GM12878 (cell line): ENCODE results near the gene SYNPR. TPM values are rescaled to one million over a fixed set of nuclear protein-coding genes. Genes with fewer than 3 reads are reported as not detected.

Source experiments
- ATAC-seq: fragments of 200-7000 bp; cut with Tn5 transposase; 3 replicates; pipeline ENCODE4 v1.9.1; 2020; ENCODE audit warnings: mild to moderate bottlenecking, moderate library complexity
- BruUV-seq: library from RNA; stranded (reverse); fragments of 400-500 nt; replicated peaks from 2 replicates; lab custom pipeline; 2021; lab: Mats Ljungman, UMichigan
- CTCF ChIA-PET: fragments of 300-600 bp; sonication (Branson Sonifier 250); formaldehyde crosslinking; extraction: SDS; loops from one replicate; lab custom pipeline; 2021; ENCODE audit warnings: inconsistent platforms; lab: Yijun Ruan, JAX
- POLR2A ChIA-PET: fragments of 350-600 bp; formaldehyde crosslinking; extraction: SDS; loops from one replicate; lab custom pipeline; 2021; ENCODE audit warnings: inconsistent platforms; lab: Charles Lee
- RAD21 ChIA-PET: fragments of 300-600 bp; sonication (Branson Sonifier 250); formaldehyde crosslinking; loops from one replicate; lab custom pipeline; 2023; ENCODE audit warnings: antibody characterized with exemption; ENCODE audit not compliant: unreplicated experiment; lab: Charles Lee
- SMC1A ChIA-PET: fragments of 300-600 bp; sonication (Branson Sonifier 250); formaldehyde crosslinking; loops from one replicate; lab custom pipeline; 2023; ENCODE audit not compliant: unreplicated experiment, uncharacterized antibody; lab: Charles Lee
- DNase-seq: peaks from one replicate; pipeline ENCODE4 v3.0.0-alpha.2; 2011; ENCODE audit warnings: low read depth, low spot score
- FAIRE-seq: peaks from 3 replicates; lab custom pipeline; 2011; peaks lifted over from hg19 to GRCh38; lab: Jason Lieb, UNC
- H2AFZ ChIP-seq: 2 replicates; pipeline ENCODE4 v1.6.0; 2011; ENCODE audit warnings: low read depth, low read length, control low read depth; ENCODE audit not compliant: control insufficient read depth
- H3K27ac ChIP-seq: 2 replicates; pipeline ENCODE4 v1.5.1; 2011; ENCODE audit warnings: control low read depth; ENCODE audit not compliant: control insufficient read depth, insufficient read depth
- H3K27me3 ChIP-seq, 2 experiments: replicated peaks in 1 of 2; 2 replicates each; pipeline versions ENCODE4 v1.6.0 to v1.6.1; 2011; ENCODE audit warnings: low read length in 1 of 2; ENCODE audit not compliant: control insufficient read depth in 2 of 2, insufficient read depth in 2 of 2
- H3K36me3 ChIP-seq, 2 experiments: 2 replicates each; pipeline ENCODE4 v1.5.1; 2011; ENCODE audit warnings: low read length in 1 of 2; ENCODE audit not compliant: control insufficient read depth in 2 of 2, insufficient read depth in 2 of 2
- H3K4me1 ChIP-seq: 2 replicates; pipeline ENCODE4 v1.6.1; 2011; ENCODE audit warnings: mild to moderate bottlenecking, low read length, moderate library complexity, mixed read lengths; ENCODE audit not compliant: control insufficient read depth, insufficient read depth
- H3K4me2 ChIP-seq: 2 replicates; pipeline ENCODE4 v1.6.0; 2011; ENCODE audit warnings: control low read depth; ENCODE audit not compliant: control insufficient read depth, insufficient read depth
- H3K4me3 ChIP-seq: fragments of 200-600 bp; sonication (generic); 2 replicates; pipeline ENCODE4 v1.5.1; 2016
- H3K79me2 ChIP-seq: 2 replicates; pipeline ENCODE4 v1.6.0; 2011; ENCODE audit warnings: low read length; ENCODE audit not compliant: control insufficient read depth, insufficient read depth
- H3K9ac ChIP-seq: 2 replicates; pipeline ENCODE4 v1.8.0; 2011; ENCODE audit warnings: low read length, control low read depth, mixed read lengths; ENCODE audit not compliant: control insufficient read depth, insufficient read depth
- H3K9me3 ChIP-seq: replicated peaks from 3 replicates; pipeline ENCODE4 v1.5.1; 2011; ENCODE audit warnings: mild to moderate bottlenecking, low read length; ENCODE audit not compliant: control insufficient read depth, insufficient read depth
- H4K20me1 ChIP-seq: 2 replicates; pipeline ENCODE4 v1.6.0; 2011; ENCODE audit not compliant: control insufficient read depth, insufficient read depth
- EP300 ChIP-seq, 2 experiments: fragments of 150-350 bp in 1 of 2; IDR thresholded peaks; 2 replicates each; pipeline ENCODE4 v1.6.1; 2011 to 2012; ENCODE audit warnings: low read depth in 2 of 2, low read length in 2 of 2, borderline replicate concordance in 1 of 2, improper control_type of control experiment in 1 of 2, inconsistent platforms in 1 of 2; ENCODE audit not compliant: control insufficient read depth in 1 of 2
- NBN ChIP-seq: fragments of 450-650 bp; IDR thresholded peaks from 2 replicates; pipeline ENCODE4 v1.6.1; 2016
- WGBS: methylation state at CpG from one replicate; pipeline ENCODE4 v1.1.6; 2016; ENCODE audit warnings: low lambda C conversion rate; ENCODE audit not compliant: insufficient replicate concordance, insufficient coverage; ENCODE audit errors: missing lambda C conversion rate; 5-methylcytosine and 5-hydroxymethylcytosine counted together
- in situ Hi-C: fragments of 300-500 bp; cut with MboI; formaldehyde crosslinking; loops from 9 replicates; pipeline ENCODE4 v1.14.3; 2018; ENCODE audit warnings: mixed read lengths
- intact Hi-C: fragments of 100-400 bp; cut with micrococcal nuclease; formaldehyde crosslinking; loops from one replicate; pipeline ENCODE4 v1.14.2; 2022; ENCODE audit not compliant: unreplicated experiment
- polyA plus RNA-seq, 11 experiments: library from polyadenylated mRNA; depleted of rRNA in 4 of 11; unstranded in 6 of 11; stranded (reverse) in 5 of 11; fragments of >200 nt; fragmentation: Nextera tagmentation in 4 of 11; fragmentation: Illumina TruSeq in 1 of 11; extraction: Ambion mirVana in 4 of 11; extraction: Trizol in 1 of 11; gene quantifications; 1 replicate in 1 of 11; 2 replicates in 10 of 11; pipeline versions ENCODE4 v1.2.1 to v1.2.3, GENCODE V29; 2011 to 2016; ENCODE audit warnings: inconsistent platforms in 2 of 11, missing spikeins in 2 of 11, low read depth in 1 of 11
- total RNA-seq, 4 experiments: library from RNA; depleted of rRNA in 3 of 4; stranded (reverse); fragments of >200 nt in 3 of 4; fragmentation: Illumina TruSeq in 1 of 4; extraction: Trizol in 1 of 4; gene quantifications; 2 replicates each; pipeline versions ENCODE4 v1.2.1 to v1.2.3, GENCODE V29; 2013 to 2021
- TF ChIP-seq, protein P1 (sequence below): IDR thresholded peaks from 2 replicates; pipeline ENCODE4 v1.6.1; 2012; ENCODE audit warnings: improper control_type of control experiment, low read depth, low read length; ENCODE audit not compliant: insufficient replicate concordance
- TF ChIP-seq, protein P2 (sequence below): fragments of 450-650 bp; IDR thresholded peaks from 2 replicates; pipeline ENCODE4 v1.6.1; 2016; ENCODE audit warnings: mild to moderate bottlenecking

SYNPR gene
- total and polyA plus RNA-seq, 10 of the 15 experiments (the other 5 are each of a cell fraction or from before 2014, with no cell fraction given) = not detected

DNA sequence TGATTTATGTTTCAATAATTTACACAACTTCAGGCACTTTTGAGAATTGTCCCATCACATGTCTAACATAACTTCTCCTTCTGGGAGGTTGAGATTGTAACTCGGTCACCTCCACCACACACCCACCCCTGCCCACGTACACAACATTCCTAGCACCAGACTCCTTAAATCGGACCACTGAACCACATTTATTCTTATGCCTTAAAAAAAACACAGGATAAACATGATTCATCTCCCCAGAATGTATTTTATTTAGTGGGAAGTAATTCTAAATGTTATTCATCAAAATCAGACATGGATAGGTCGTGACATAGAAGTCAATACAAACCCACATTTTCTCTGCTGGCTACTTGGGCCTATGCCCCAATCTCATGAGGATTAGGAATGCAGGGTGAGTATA, 377.4 kb downstream of the SYNPR start (continued):
- TF ChIP-seq, protein P1, sequence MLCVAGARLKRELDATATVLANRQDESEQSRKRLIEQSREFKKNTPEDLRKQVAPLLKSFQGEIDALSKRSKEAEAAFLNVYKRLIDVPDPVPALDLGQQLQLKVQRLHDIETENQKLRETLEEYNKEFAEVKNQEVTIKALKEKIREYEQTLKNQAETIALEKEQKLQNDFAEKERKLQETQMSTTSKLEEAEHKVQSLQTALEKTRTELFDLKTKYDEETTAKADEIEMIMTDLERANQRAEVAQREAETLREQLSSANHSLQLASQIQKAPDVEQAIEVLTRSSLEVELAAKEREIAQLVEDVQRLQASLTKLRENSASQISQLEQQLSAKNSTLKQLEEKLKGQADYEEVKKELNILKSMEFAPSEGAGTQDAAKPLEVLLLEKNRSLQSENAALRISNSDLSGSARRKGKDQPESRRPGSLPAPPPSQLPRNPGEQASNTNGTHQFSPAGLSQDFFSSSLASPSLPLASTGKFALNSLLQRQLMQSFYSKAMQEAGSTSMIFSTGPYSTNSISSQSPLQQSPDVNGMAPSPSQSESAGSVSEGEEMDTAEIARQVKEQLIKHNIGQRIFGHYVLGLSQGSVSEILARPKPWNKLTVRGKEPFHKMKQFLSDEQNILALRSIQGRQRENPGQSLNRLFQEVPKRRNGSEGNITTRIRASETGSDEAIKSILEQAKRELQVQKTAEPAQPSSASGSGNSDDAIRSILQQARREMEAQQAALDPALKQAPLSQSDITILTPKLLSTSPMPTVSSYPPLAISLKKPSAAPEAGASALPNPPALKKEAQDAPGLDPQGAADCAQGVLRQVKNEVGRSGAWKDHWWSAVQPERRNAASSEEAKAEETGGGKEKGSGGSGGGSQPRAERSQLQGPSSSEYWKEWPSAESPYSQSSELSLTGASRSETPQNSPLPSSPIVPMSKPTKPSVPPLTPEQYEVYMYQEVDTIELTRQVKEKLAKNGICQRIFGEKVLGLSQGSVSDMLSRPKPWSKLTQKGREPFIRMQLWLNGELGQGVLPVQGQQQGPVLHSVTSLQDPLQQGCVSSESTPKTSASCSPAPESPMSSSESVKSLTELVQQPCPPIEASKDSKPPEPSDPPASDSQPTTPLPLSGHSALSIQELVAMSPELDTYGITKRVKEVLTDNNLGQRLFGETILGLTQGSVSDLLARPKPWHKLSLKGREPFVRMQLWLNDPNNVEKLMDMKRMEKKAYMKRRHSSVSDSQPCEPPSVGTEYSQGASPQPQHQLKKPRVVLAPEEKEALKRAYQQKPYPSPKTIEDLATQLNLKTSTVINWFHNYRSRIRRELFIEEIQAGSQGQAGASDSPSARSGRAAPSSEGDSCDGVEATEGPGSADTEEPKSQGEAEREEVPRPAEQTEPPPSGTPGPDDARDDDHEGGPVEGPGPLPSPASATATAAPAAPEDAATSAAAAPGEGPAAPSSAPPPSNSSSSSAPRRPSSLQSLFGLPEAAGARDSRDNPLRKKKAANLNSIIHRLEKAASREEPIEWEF = no peak
- TF ChIP-seq, protein P2, sequence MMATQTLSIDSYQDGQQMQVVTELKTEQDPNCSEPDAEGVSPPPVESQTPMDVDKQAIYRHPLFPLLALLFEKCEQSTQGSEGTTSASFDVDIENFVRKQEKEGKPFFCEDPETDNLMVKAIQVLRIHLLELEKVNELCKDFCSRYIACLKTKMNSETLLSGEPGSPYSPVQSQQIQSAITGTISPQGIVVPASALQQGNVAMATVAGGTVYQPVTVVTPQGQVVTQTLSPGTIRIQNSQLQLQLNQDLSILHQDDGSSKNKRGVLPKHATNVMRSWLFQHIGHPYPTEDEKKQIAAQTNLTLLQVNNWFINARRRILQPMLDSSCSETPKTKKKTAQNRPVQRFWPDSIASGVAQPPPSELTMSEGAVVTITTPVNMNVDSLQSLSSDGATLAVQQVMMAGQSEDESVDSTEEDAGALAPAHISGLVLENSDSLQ = no peak

DNA sequence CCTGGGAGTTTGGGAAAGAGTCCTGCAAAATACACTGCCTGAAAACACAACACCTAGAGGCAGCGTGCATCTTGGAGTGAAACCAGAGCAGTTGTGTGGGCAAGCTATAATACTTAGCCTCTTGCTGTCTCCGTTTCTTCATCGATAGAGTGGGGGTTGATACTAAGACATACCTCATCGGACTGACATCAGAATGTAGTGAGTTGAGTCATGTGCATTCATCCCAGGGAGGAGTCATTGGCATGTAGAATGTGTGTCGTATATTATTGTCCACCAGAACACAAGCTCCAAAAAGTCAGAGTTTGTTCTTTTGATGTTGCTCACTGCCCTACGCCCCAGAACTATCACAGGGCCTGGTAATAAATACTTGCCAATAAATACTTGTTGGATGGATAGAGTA, 378.7 kb downstream of the SYNPR start:
- intact Hi-C loops = no loop called here
- ChIA-PET RAD21 (no interaction called here), CTCF (no interaction called here), POLR2A (no interaction called here), SMC1A (no interaction called here)
- BruUV-seq = no TSS peak
- TF ChIP-seq EP300 (IDR thresholded peaks at IDR 0.05; ENCODE audit: borderline replicate concordance in 1 of 2, control insufficient read depth in 1 of 2, low read depth in 2 of 2, low read length in 2 of 2) (no peak), NBN (no peak)
- no peaks in the 10 kb centered on the region for H3K27me3 ChIP-seq
- ATAC-seq (no peak), DNase-seq (no peak), FAIRE-seq (no peak)
- H3K4me1 ChIP-seq = no peaks in the 10 kb centered on the region
- H3K4me3 ChIP-seq = no peak overlapping the region
- no peaks in the 10 kb centered on the region for H3K36me3 ChIP-seq
- in situ Hi-C loops = no loop called here
- WGBS = 37% methylated on average over 6 of the region's 6 CpGs
- no peak overlapping the region for H3K4me2 ChIP-seq
- no peaks in the 10 kb centered on the region for H3K79me2 ChIP-seq
- H3K9me3 ChIP-seq = no peaks in the 10 kb centered on the region
- H3K27ac ChIP-seq = no peak overlapping the region
- no peak overlapping the region for H2AFZ ChIP-seq
- no peak overlapping the region for H3K9ac ChIP-seq
- H4K20me1 ChIP-seq = no peaks in the 10 kb centered on the region
